Progenitor cell of endocrine pancreas (in vitro differentiated cells): ENCODE data around the gene PKDCC. TPM values are rescaled to one million over a fixed set of nuclear protein-coding genes. Genes with fewer than 3 reads are reported as not detected.

Experiments
- DNase-seq: peaks from one replicate; pipeline ENCODE4 v3.0.0; 2021; ENCODE audit warnings: low spot score; ENCODE audit not compliant: unreplicated experiment
- H3K27ac Mint-ChIP-seq: 2 replicates; pipeline ENCODE4 v1.8.0; 2021; ENCODE audit warnings: mild to moderate bottlenecking, moderate library complexity, mixed read lengths
- H3K27me3 Mint-ChIP-seq: 2 replicates; pipeline ENCODE4 v1.8.0; 2021; ENCODE audit warnings: mixed read lengths
- H3K36me3 Mint-ChIP-seq: 2 replicates; pipeline ENCODE4 v1.8.0; 2022; ENCODE audit warnings: mixed read lengths; ENCODE audit not compliant: insufficient read depth
- H3K4me1 Mint-ChIP-seq: 2 replicates; pipeline ENCODE4 v1.8.0; 2021; ENCODE audit warnings: low read depth, mixed read lengths
- H3K4me3 Mint-ChIP-seq: 2 replicates; pipeline ENCODE4 v1.8.0; 2021; ENCODE audit warnings: low read depth, mild to moderate bottlenecking, moderate library complexity, mixed read lengths
- H3K9me3 Mint-ChIP-seq: 2 replicates; pipeline ENCODE4 v1.8.0; 2021; ENCODE audit warnings: low read depth, mixed read lengths
- total RNA-seq: library from RNA; stranded (reverse); gene quantifications from 2 replicates; pipeline ENCODE4 v1.2.1, GENCODE V29; 2021
- TF ChIP-seq, protein P1 (sequence below): fragments of 200-600 bp; sonication (generic); IDR thresholded peaks from one replicate; pipeline ENCODE4 v1.5.0; 2021; ENCODE audit warnings: antibody characterized with exemption, mild to moderate bottlenecking; ENCODE audit not compliant: unreplicated experiment

PKDCC gene
- total RNA-seq, 1 donor from 2014 or later, result 335 TPM

DNA sequence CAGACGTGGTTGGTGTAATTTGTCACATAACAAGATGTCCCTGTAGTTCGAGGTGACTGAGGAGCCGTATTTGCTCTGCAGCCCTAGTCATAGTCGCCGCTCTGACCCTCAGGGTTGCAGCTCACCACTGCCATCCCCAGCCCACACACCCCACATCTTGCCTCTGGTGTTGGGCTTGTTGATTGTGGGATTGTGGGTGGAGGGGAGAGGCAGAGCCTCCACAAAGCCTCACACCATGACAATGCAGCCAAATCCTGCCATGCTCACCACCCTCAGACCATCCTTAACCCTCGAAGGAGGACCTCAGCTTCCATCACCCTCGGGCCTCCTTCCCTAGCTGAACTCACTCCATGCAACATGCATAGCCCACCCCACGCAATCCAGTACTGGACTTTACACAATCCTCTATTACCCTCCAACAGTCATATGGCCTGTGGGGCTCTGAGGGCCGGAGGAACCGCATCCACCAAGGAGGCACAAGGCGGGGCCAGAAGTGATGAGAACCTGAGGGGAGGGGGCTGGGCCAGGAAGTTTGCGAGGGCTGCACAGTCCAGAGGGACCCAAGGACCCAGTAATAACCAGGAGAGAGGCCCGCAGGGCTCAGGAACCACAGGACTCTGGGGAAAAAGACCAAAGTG lies 11.6 kb downstream of the PKDCC start:
- Mint-ChIP-seq H3K4me3 (no peak overlapping the region), H3K27me3 (no peaks in the 10 kb centered on the region), H3K27ac (no peak overlapping the region), H3K9me3 (no peaks in the 10 kb centered on the region), H3K4me1 (peaks cover 47% of the 10 kb centered on the region), H3K36me3 (peaks cover 24% of the 10 kb centered on the region)
- DNase-seq, result no peak
- TF ChIP-seq, protein P1, sequence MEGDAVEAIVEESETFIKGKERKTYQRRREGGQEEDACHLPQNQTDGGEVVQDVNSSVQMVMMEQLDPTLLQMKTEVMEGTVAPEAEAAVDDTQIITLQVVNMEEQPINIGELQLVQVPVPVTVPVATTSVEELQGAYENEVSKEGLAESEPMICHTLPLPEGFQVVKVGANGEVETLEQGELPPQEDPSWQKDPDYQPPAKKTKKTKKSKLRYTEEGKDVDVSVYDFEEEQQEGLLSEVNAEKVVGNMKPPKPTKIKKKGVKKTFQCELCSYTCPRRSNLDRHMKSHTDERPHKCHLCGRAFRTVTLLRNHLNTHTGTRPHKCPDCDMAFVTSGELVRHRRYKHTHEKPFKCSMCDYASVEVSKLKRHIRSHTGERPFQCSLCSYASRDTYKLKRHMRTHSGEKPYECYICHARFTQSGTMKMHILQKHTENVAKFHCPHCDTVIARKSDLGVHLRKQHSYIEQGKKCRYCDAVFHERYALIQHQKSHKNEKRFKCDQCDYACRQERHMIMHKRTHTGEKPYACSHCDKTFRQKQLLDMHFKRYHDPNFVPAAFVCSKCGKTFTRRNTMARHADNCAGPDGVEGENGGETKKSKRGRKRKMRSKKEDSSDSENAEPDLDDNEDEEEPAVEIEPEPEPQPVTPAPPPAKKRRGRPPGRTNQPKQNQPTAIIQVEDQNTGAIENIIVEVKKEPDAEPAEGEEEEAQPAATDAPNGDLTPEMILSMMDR, result no peak

DNA sequence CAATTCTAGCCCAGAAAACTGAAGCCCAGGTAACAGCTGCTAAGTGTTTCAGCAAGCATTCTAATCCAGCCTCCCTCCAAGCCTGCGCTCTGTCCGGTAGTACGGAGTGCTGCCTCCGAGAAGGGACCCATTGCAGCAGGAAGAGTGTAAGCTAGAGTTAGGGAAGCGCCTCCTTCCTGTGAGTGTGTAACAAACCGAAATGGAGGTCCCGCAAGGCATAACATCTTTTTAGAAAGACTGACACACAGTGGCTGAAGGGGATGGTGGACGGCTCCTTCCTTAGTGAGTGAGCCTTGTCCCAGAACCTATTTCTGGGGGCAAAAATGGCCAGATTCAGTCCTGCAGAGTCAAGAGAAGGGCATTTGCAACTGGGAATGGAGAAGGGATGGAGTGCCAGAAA lies 12.2 kb downstream of the PKDCC start:
- peaks cover 22% of the 10 kb centered on the region for H3K36me3 Mint-ChIP-seq
- no peak overlapping the region for H3K4me3 Mint-ChIP-seq

DNA sequence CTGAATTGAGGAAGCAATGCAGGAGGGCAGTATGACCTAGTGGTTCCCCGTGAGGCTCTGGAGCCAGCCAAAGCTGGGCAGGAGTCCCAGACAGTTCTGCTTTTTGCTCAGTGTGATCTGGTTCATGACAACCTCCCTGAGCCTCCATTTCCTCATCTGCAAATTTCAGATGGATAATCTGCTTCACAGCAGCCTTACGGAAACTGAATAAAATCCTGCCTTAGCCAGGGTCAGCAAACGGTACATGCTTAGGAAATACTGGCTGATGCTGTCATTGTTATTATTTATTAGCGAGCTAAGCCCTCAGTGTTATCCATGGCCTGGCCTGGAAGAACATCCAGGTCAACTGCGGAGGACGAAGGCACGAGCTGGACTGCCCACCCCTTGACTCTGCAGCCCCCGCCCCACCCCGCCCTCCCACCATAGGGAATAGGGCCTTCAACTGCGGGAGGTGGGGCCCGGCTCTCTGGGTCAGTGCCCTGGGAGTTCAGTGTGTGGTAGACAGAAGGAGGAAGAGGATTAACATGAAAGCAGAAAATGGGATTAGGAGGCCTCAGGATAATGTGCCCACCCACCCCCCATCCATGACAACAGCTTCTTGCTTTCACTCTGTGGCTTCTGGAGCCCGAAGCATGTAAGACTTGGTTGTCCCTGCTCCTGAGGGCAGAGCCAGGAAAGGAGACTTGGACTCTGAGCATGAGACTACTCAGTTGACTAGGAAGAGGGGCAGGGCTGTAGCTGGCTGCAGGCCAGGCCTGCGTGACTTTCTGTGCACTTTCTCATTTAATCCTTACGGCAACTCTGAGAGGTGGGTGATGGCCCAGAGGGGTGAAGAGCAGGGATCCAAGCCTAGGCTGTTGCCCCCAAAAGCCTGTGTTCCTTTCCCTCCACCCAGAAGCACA lies 13.1 kb downstream of the PKDCC start:
- H3K9me3 Mint-ChIP-seq, result no peaks in the 10 kb centered on the region
- H3K27me3 Mint-ChIP-seq, result no peaks in the 10 kb centered on the region
- no peak overlapping the region for H3K27ac Mint-ChIP-seq
- peaks cover 20% of the 10 kb centered on the region for H3K36me3 Mint-ChIP-seq
- DNase-seq, result no peak
- no peak overlapping the region for H3K4me3 Mint-ChIP-seq
- peaks cover 42% of the 10 kb centered on the region for H3K4me1 Mint-ChIP-seq
- TF ChIP-seq, protein P1, result no peak

More for the DNA sequence above, 12.2 kb downstream of the PKDCC start:
- TF ChIP-seq, protein P1, result no peak
- H3K9me3 Mint-ChIP-seq, result no peaks in the 10 kb centered on the region
- peak overlapping the region; percentile 79 for H3K27ac Mint-ChIP-seq
- H3K27me3 Mint-ChIP-seq, result no peaks in the 10 kb centered on the region
- H3K4me1 Mint-ChIP-seq, result peaks cover 47% of the 10 kb centered on the region
- no peak for DNase-seq

DNA sequence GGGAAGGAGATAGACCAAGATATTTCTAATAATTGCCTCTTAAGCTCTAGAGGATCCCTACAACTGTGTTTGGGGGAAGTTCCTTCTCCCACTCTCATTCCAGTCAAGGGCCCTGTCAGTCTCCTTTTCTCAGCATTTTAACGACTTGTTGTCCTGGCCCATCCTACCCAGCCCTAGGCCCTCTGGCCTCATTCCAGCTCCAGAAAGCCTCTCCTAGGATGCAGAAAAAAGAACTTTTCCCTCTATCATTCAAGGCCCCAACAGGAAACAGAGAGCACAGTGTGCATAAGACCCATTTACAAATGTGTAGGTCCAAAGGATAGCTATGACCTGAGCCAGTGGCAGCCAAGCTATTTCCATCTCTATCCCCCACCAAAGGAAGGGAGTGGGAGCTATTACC lies 14.0 kb downstream of the PKDCC start:
- peaks cover 33% of the 10 kb centered on the region for H3K4me1 Mint-ChIP-seq
- no peak overlapping the region for H3K4me3 Mint-ChIP-seq
- peaks cover 17% of the 10 kb centered on the region for H3K36me3 Mint-ChIP-seq
- no peaks in the 10 kb centered on the region for H3K27me3 Mint-ChIP-seq
- H3K27ac Mint-ChIP-seq, result no peak overlapping the region
- H3K9me3 Mint-ChIP-seq, result no peaks in the 10 kb centered on the region
- no peak for DNase-seq
- TF ChIP-seq, protein P1, result no peak

DNA sequence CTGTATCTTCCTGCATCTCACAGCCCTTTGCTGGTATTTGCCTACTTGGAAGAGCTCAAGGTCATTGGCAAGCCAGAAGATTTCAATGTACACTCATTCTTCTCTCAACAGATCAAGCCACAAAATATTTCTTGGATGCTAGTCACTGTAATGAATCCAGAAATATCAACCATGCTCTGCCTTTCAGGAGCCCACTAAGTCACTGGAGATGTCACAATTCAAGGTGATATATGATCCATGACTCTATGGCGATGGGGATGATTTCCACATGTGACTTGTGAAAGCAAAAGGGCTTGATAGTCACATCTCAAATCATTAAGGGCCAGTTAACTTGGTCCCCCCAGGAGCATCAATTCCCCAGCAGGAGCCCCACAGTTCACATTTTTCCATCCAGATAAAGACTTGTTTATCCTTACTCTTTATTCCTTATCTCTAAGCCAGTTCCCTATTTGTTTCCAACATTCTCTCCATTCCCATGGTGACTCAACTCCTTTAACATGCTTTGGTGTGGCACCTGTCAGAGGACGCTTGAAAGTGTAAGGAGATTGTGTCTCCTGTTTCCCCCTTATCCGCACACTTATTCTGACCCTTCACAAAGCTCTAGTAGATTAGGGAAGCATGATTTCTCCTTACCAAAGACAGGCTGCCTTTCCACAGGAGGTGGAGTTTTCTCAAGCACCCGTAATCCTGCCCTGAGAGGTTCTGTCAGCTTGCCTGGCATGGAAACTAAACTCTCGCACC lies 15.8 kb downstream of the PKDCC start:
- no peaks in the 10 kb centered on the region for H3K9me3 Mint-ChIP-seq
- peak overlapping the region; percentile 27 for H3K4me3 Mint-ChIP-seq
- no peak for DNase-seq
- H3K4me1 Mint-ChIP-seq, result peaks cover 31% of the 10 kb centered on the region
- H3K27me3 Mint-ChIP-seq, result peaks cover 3% of the 10 kb centered on the region
- TF ChIP-seq, protein P1, result no peak
- H3K27ac Mint-ChIP-seq, result peak overlapping the region; percentile 92
- peaks cover 10% of the 10 kb centered on the region for H3K36me3 Mint-ChIP-seq
